Measurements from ENCODE around the gene GRID1.

The GRID1 gene

DNA sequence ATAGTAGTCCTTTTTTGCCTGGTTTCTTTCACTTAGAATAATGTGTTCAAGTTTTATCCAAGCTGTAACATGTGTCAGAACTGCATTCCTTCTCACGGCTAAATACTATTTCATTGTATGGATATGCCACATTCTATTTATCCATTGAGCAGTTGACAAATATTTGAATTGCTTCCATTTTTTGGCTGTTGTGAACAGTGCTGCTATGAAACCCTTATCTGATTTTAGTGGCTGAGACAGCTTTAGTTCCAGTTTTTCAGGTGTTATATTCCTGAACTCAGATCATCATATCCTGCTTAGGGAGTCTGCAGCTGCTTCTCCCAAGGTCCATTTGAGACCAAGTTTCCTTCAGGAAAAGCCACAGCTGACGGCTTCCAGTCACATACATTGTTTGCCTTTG is 339.2 kb downstream of the GRID1 start:
- no peak for DNase-seq (ENCODE audit: low read depth)
- H3K4me3 ChIP-seq (ENCODE audit: low read depth, low read length) = no peak overlapping the region

DNA sequence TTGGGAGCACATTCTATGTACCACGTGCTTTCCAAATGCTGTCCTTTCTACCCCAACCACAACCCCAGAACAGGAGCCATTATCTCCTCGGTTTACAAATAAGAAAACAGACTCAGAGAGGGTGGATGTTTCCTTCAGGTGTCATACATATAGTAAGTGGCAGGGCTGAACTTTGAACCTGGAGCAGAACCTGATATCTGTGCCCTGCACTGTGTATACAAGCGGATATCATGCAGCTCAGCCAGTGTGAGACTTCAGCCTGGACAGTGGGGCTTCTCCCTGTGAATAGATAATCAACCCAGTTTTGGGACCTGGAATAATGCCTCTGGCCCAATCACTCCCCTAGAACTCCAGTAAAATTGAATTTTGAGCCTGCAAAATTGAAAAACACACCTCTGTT is 341.1 kb downstream of the GRID1 start:
- H3K4me3 ChIP-seq (ENCODE audit: low read depth, low read length) = no peak overlapping the region
- DNase-seq (ENCODE audit: low read depth) = no peak

DNA sequence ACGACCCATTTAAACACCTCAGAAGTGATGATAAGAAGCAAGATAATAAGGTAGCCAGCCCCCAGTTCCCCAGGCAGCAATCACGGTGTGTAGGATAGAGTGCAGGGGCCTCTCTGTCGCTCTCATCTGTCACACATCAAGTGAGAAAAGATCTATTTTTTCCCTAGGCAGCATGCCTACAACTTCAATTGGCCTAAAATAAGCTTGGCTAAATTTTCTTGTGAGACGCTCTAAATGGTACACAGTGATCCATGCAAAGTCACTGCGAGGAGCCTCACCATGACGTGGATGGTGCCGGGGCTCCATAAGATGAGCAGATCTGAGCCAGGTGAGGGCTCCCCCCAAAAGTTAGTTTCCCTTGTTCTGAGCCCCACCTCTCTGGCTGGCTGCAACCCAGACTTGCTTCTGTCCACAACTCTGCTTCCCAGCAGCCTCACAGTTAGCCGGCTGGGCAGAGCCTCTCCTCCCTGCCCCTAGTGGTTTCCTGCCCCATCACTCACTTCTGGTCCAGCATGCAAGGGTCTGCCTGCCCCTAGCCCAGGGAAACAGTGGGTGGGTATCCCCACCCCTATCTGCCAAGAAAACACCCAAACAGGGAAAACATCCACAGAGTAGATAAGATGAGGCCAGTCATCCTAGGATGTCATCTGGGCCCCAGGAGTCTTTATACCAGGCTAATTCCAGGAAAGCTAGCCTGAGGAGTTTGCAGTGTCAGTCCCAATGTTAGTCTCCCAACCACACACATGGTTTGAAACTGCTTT is 342.1 kb downstream of the GRID1 start:
- DNase-seq (ENCODE audit: low read depth) = no peak
- H3K4me3 ChIP-seq (ENCODE audit: low read depth, low read length) = no peak overlapping the region

DNA sequence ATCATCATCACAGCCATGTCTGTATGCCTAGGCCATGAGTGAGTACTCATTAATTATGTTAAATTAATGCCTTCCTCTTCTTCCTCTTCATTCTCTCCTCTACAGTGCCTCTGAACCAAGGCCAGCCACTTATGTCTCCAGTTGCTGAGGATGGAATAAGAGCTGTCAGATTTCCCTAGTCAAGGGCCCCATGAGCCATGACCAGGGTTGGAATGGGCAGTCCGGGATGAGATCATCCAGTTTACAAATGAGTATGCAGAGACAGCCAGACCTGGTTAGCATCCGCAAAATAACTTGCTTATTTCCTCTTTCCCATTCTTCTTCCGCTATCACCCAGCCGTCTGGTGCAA is 342.7 kb downstream of the GRID1 start:
- no peak for DNase-seq (ENCODE audit: low read depth)

DNA sequence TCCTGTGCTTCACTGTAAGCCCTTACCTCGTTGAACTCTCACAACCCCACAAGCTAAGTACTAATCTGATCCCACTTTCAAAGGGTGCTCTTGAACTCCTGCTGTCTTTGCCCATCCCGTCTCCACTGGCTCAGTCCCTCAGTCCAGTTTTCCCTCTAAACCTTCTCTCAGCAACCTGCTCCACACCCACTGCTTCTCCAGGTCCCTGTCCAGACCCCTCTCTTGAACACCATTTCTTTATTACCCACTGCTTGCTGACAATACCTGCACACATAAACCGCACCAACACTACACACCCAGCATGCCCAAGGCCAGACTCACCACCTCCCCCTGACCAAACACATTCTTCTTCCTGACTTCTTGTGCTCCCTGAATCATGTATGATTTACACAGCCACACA is 343.3 kb downstream of the GRID1 start:
- H3K4me3 ChIP-seq (ENCODE audit: low read depth, low read length) = no peak overlapping the region

More for the DNA sequence above, 342.7 kb downstream of the GRID1 start:
- H3K4me3 ChIP-seq (ENCODE audit: low read depth, low read length) = no peak overlapping the region

DNA sequence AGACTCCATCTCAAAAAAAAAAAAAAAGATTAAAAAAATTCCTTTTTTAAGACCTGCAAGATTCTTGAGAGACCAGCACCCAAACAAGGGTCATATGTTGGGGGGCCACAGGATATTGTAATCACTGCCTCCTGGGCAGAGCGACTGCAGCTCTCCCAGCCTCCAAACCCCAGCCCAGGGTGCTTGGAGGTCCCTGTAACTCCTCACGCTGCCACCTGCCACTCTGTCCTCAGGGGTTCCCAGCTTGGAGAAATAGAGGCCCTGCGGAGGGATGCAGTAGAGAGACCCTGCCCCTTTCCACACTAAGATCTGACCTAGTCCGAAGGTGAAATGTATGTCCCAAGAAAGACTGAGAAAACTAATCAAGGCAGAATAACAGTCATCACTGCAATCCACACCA is 343.7 kb downstream of the GRID1 start:
- DNase-seq (ENCODE audit: low read depth) = no peak
- H3K4me3 ChIP-seq (ENCODE audit: low read depth, low read length) = no peak overlapping the region

More for the DNA sequence above, 343.3 kb downstream of the GRID1 start:
- no peak for DNase-seq (ENCODE audit: low read depth)

DNA sequence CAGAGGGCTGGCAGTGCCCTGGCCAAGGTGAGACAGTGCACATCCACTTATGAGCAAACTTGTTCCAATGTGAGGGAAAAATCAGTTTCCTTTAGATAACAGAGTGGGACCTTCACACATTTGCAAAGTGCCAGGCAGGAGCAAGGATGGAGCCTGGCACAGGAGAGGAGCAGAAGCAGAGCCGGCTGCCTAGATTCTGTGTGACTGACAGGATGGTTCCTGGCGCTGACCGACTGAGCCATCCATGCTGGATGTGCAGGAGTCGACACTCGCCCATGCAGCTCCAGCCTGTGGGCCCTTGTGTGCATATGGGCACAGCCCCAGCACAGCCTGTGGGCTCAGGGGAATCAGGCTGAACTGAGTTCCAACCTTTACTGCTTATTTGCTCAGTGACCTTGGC is 346.5 kb downstream of the GRID1 start:
- no peak overlapping the region for H3K4me3 ChIP-seq (ENCODE audit: low read depth, low read length)
- no peak for DNase-seq (ENCODE audit: low read depth)

DNA sequence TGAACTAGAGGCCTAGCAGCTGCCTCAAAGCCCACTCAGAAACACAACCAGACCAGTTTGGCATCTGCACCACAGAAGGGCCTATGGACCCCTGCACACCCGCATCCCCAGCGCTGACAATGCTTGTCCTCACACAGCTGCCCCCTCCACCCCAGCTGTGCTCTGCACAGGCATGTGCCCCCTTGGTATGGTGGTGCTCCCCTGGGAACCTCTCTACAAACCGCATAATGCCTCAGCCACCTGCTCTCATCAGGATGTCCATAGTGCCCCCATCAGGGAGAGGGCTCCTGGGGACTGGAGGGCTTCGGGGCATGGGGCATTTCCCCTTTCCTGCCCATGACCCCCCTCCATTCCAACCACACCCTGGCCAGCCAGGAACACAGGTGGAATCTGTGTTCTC is 347.5 kb downstream of the GRID1 start:
- no peak for DNase-seq (ENCODE audit: low read depth)

DNA sequence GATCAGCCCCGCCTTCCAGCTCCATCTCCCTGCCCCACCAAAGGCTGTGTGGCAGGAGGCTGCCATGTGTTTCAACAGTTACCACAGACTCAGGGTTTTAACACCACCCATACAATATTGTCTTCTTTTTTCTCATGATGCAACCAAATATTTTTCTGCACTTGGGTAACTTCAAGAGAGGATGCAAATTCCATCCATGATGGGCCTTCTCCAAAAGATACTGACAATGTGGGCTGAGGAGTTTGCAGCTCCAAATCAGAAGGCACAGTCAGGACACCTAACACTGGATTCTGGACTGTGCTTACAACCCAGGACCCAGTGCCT is 347.9 kb downstream of the GRID1 start:
- DNase-seq (ENCODE audit: low read depth) = no peak
- H3K4me3 ChIP-seq (ENCODE audit: low read depth, low read length) = no peak overlapping the region

More for the DNA sequence above, 347.5 kb downstream of the GRID1 start:
- no peak overlapping the region for H3K4me3 ChIP-seq (ENCODE audit: low read depth, low read length)

DNA sequence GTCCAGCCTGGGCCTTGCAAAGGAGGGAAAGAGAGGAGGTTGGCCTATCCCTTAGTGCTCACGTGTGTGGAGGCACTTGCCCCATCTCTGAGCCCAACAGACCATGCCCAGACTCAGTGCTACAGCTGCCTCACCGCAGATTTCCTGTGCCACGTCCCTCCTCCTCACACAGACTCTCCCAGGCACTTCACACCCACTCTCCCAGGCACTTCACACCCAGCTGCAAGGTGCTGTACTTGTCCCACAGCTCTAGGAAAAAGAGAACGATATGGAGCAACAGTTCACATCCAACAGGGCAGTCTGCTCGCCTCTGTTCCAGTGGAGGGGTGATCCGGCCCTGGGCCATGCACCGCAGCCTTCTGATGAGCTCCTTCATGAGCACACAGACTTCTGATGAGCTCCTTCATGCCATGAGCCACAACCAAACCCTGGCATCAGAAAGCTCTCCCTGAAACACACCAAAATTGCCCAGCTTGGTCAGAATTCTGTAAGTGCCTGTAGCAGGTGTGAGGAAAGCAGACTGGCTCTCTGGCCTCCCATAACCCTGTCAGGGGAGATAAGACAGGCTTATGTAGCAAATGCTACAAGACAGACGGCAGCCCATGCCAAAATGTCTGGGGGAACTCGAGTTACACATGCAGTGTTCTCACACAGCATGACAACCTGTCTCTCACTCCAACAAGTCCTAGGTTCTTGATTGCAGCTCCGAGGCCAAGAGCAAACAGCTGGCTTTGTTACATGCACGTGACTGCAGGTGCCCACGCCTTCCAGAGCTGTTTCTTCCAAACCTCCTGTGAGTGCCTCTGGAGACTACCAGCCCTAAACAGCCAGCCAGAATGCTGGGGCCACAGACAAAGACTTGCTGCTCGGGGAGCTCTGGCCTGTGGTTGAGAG is 348.5 kb downstream of the GRID1 start:
- no peak overlapping the region for H3K4me3 ChIP-seq (ENCODE audit: low read depth, low read length)
- DNase-seq (ENCODE audit: low read depth) = no peak

DNA sequence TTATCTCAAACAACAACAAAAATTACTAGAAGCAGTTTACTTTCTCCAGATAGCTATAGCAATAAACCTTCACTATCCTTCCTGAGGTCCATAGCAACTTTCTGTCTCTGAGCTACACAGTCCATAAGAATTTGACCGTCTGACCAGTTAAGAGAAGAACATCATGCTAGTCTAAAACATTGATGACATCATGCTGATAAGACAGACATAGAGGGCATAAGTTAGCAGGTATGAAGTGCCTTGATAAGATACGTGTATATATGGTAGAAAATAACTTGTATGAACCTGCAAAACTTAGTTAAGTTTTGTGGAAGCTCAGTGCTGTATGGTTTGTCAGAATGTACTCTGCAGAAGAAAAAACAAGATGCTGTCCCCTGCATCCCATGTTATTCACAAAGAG is 353.0 kb downstream of the GRID1 start:
- H3K4me3 ChIP-seq (ENCODE audit: low read depth, low read length) = no peak overlapping the region
- no peak for DNase-seq (ENCODE audit: low read depth)

DNA sequence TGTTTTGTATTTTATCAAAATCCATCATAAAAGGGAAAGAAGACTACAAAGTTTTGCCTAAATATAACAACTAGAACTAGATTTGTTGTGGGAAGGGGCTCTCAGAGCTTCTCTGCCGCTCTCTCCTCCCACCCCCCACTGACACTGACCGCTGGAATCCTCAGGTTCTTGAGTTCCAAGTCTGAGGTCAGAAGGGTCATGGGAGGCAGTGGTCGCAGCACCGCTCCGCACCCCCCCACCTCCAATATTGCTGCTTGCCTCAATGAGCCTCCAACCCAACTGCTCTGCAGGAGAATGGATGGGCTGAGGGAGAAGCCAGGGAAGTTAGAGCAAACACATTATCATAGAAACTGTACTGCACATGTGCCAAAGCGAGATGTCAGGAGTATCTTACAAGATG is 359.4 kb downstream of the GRID1 start:
- no peak for DNase-seq (ENCODE audit: low read depth)
- H3K4me3 ChIP-seq (ENCODE audit: low read depth, low read length) = no peak overlapping the region

DNA sequence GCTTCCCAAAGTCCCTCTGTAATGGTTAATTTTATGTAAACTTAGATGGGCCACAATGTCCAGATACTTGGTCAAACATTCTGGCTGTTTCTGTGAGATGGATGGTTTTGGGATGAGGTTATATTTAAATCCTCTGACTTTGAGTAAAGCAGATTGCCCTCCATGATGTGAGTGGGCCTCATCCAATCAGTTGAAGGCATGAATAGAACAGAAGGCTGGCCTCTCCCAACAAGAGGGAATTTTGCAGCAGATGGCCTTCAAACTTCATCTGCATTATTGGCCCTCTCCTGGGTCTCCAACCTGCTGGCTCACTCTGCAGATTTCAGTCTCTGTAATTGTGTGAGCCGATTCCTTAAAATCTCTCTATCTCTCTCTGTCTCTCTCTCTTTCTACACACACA is 362.3 kb downstream of the GRID1 start:
- H3K4me3 ChIP-seq (ENCODE audit: low read depth, low read length) = no peak overlapping the region
- DNase-seq (ENCODE audit: low read depth) = no peak

DNA sequence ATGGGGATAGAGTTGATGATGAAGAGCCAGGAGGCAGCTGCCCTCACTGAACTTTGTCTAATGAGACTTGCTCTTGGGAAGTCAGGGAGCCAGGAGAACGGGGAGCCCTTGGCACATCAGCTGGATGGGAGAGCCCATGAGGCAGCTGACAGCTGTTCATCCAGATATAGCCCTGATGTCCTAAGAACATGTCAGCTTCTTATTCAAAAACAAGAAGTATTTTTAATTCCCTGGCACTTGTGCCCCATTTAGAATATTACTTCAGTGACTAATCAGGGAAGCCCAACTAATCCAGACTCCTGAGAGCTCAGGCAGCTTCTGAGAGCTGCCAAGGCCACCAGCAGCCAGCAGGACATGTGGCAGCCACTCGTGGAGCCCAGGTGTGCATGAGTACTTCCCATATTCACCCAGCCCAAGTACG is 363.4 kb downstream of the GRID1 start:
- no peak overlapping the region for H3K4me3 ChIP-seq (ENCODE audit: low read depth, low read length)
- no peak for DNase-seq (ENCODE audit: low read depth)

DNA sequence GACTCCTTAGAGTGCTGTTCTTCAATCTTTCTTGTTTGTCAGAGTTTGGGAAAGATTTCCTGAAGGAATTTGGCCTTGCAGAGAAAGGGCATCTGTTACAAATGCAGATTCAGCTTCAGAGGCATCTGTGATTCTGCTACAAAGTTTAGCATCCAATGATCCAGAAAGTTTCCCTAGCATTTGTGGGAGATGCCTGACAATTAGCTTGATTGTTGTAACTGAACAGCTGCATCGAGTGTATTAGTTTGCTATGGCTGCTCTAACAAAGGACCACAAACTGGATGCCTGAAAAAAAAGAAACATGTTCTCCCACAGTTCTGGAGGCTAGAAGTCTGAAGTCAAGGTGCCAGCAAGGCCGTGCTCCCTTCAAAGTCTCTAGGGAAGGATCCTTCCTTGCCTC is 365.1 kb downstream of the GRID1 start:
- H3K4me3 ChIP-seq (ENCODE audit: low read depth, low read length) = no peak overlapping the region
- DNase-seq (ENCODE audit: low read depth) = no peak

DNA sequence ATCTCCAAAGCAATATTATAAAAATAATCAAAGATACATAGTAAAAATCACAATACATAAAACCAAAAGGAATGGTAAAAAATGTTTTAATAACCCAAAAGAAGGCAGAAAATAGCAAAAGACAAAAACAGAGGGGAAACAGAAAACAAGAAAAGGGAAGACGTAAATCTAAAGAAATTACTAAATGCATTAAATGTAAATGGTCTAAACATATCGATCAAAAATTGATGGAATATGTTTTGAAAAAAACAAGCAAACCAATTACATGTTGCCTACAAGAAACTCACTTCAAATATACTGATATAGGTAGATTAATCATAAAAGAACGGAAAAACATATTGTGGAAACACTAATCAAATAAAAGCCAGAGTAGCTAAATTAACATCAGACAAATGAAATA is 369.1 kb downstream of the GRID1 start:
- no peak for DNase-seq (ENCODE audit: low read depth)
- no peak overlapping the region for H3K4me3 ChIP-seq (ENCODE audit: low read depth, low read length)

DNA sequence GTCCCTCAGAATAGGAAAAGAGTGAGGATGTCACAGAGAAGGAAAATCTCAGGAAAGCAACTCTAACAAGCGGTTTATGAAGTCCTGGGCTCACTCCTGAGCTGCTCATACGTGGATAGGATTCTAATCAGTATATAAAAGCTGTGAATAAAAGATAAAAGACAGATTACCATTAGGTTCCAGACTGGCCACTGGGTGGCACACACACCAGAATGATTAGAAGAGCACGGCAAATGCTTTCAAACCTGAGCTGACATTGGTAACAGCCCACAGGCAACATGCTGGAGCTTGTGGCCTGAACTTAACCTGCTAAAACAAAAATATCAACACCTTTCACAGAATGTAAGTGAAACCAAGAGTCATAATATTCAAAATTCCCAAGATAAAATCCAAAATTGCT is 370.8 kb downstream of the GRID1 start:
- H3K4me3 ChIP-seq (ENCODE audit: low read depth, low read length) = no peak overlapping the region
- DNase-seq (ENCODE audit: low read depth) = no peak

DNA sequence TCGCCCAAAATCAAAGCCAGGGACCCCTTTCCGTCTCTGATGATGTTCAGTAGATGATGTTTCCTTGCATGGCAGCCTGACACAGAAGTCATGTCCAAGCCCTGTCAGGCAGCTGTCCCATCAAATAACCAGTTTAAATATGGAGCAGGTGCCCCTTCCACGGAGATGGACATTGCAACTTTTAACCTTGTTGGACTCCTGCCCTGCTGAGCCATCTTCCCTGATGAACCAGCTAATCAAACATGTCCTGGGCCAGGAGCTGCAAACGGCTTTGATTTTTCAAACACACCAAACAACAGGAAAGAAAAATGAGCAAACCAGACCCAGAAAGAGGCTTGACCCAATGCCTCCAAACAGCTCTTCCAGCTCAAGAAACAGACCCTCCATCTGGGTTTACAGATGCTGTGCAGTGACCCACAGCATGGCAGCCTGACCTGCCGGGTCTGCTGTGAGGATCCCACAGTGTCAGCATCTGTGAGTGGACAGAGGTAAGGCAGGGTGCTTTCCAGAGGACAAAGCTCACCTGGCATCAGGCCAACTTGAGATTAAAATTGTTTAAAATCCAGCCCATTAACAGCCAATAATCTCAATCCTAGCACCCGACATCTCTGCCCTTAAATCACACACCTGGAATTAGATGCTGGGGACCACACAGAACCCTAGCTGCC is 372.6 kb downstream of the GRID1 start:
- DNase-seq (ENCODE audit: low read depth) = no peak
- no peak overlapping the region for H3K4me3 ChIP-seq (ENCODE audit: low read depth, low read length)

DNA sequence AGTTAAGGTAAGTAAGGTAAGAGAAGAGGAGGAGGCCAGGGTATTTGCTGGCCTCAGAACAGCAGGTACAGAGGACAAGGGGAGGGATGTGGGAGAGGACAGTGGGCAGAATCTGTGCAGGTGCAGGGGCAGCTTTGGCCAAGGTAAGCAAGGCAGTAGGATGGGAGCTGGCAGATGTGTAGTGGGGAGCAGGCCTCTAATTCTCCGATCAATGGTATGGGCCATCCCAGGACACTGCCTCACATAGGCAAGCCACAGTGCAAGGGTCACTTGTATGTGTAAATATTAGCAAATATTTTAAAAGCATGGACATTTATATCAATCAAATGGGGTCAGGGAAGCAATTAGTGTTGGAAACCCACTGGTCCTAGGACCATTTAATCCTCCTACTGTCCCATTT is 373.5 kb downstream of the GRID1 start:
- no peak for DNase-seq (ENCODE audit: low read depth)
- no peak overlapping the region for H3K4me3 ChIP-seq (ENCODE audit: low read depth, low read length)

DNA sequence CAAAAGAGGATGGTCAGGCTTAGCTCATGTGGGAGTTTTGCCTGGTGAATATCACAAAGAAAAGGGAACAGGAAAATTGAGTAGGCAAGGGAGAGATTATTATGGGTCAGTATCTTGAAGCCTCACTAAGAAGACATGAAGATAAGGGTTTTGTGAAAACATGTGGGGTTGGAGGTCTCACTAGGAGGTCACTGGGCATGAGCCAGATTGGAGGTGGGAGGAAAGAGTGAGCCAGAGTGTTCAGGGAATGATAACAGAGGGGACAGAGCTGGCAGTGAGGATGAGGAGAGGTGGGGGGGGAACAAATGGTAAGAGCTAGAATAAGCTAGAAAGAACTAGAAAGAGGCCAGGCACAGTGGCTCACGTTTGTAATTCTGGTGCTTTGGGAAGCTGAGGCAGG is 374.3 kb downstream of the GRID1 start:
- H3K4me3 ChIP-seq (ENCODE audit: low read depth, low read length) = no peak overlapping the region
- no peak for DNase-seq (ENCODE audit: low read depth)

DNA sequence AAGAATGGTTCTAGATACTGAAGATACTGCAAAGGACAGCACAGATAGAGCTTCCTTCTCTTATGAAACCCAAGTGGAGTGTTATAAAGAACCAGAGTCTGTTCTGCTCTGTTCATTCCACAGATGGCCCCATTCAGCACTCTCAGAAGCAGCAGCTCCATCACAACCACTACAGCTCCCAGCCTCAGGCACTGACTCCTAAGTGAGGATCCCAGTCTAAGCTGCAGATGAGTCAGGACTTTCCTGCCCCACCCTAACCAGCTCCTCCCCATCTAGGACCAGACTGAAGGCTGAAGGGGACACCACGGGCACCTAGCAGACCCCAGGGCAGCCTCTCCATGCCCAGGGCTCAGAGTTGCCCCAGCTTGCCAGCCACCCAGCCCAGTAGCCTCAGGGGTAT is 379.8 kb downstream of the GRID1 start:
- no peak for DNase-seq (ENCODE audit: low read depth)
- no peak overlapping the region for H3K4me3 ChIP-seq (ENCODE audit: low read depth, low read length)

All from skeletal muscle cell (primary cell).